GM18870 (cell line): ENCODE results near the gene TAGLN.
"Not testable (repeated sequence)": the region's sequence is repeated elsewhere in the genome, so short reads cannot be mapped to it uniquely, and the experiment has no call there.

Experiments used
- ATAC-seq: cut with Tn5 transposase; IDR thresholded peaks from one replicate; pipeline ENCODE4 v1.9.1; 2021; ENCODE audit warnings: moderate library complexity; ENCODE audit not compliant: unreplicated experiment

Gene TAGLN

DNA sequence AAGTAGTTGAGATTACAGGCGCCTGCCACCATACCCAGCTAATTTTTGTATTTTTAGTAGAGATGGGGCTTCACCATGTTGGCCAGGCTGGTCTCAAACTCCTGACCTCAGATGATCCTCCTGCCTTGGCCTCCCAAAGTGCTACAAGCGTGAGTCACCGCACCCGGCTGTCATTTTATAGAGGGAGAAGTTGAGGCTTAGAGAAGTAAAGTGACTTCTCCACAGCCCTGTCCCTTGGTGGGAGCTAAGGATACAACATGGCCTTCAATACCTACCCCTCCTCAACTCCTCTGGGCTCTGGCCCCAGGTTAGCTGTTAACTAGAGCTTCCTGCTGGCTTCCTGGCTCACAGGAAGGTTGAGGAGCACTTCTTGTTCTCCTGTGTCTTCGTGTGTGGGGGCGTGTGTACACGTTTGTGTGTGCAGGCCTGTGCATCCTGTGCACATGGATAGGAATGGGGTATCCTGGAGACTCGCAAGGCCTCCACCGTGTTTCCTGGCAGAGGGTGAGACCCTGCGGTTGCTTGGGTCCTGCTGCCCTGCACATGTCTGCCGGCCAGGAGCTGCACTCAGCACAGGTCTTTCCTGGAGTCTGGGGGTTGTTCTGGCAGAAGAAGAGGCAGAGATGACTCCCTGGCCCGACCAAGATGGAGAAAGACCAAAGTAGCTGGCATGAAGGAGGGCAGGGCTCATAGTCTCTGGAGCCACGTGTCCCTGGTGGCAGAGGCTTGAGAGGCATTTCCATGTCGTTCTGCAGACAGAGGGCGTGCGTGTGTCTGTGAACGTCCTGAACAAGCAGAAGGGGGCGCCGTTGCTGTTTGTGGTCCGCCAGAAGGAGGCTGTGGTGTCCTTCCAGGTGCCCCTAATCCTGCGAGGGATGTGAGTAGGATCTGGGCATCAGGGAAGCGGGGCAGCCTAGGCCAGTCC lies 18.2 kb upstream of the TAGLN start:
- no peak for ATAC-seq

DNA sequence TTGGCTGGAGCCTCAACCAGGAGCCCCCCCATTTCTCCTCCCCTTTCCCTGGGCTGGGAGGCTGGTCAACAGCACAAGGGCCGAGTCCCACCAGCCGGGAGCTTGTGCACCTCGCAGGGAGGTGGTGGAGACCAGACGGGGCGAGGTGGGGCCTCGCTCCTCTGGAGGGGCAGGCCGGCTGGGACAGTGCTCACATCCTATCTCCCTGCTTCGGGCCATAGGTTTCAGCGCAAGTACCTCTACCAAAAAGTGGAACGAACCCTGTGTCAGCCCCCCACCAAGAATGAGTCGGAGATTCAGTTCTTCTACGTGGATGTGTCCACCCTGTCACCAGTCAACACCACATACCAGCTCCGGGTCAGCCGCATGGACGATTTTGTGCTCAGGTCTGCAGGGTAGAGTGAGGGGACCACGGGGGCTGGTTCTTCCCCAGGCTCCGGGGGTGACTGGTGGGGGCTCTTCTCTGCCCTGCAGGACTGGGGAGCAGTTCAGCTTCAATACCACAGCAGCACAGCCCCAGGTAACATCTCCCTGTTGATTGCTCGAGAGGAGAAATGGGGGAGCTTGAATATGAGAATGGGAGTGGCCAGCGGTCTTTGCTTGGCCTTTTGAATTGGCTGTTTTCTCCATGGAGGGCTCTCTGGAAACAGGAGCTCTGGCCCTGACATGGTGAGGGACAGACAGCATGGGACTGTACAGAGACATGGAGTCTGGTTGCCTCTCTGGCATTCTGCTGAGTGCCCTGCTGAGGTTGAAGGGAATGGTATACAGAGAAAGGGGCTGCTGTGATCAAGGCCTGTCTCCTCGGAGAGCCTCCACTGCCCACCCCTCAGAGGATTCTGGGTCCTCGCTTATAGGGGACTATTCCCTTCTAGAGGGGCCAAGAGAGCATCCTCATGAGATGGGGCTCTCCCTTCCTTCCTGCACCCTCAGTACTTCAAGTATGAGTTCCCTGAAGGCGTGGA lies 17.3 kb upstream of the TAGLN start:
- no peak for ATAC-seq

- ATAC-seq, result no peak
Measured at GRCh38 chr11:117182551-117182935, 16.6 kb upstream of the TAGLN start.

GRCh38 chr11:117183178-117183577 lies 16.0 kb upstream of the TAGLN start:
- not testable (repeated sequence) for ATAC-seq

- ATAC-seq, result no peak
Measured at GRCh38 chr11:117183724-117184349, 15.3 kb upstream of the TAGLN start.

DNA sequence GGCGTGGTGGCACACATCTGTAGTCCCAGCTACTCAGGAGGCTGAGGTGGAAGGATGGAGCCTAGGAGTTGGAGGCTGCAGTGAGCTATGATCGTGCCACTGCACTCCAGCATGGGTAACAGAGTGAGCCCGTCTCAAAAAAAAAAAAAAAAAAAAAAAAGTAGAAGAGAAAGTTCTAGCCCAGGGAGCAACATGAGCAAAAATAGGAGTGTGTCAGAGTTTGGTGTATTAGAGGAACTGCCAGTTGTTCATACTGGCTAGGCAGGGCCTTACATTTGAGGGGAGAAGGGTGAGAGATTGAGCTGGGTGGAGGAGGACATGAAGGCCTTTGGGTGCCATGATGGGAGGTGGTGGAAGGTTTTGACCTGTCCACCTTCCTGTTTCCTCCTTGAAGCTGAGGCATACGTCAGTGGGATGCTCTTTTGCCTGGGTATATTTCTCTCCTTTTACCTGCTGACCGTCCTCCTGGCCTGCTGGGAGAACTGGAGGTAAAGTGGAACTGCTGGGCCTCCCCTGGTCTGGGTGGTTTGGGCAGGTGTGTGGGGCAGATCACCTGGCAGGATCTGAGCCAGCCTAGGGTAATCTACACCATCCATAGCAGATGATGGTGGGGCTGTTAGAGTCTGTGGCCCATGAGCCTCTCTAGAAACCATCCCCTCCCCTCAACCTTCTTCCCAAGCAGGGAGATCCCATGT lies 13.3 kb upstream of the TAGLN start:
- no peak for ATAC-seq

DNA sequence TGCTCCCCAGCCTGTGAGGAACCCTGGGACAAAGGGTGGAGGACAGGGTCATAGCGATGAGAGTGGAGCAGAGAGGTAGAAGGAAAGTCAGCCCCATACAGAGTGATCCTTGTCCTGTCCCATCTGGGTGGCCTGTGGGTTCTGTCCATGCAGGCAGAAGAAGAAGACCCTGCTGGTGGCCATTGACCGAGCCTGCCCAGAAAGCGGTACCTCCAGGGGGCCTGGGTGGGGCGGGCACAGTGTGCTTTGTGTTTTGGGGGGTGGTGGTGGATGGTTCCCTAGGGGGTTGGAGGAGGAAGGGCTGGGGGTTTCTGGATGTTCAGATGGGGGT lies 12.8 kb upstream of the TAGLN start:
- ATAC-seq, result no peak

DNA sequence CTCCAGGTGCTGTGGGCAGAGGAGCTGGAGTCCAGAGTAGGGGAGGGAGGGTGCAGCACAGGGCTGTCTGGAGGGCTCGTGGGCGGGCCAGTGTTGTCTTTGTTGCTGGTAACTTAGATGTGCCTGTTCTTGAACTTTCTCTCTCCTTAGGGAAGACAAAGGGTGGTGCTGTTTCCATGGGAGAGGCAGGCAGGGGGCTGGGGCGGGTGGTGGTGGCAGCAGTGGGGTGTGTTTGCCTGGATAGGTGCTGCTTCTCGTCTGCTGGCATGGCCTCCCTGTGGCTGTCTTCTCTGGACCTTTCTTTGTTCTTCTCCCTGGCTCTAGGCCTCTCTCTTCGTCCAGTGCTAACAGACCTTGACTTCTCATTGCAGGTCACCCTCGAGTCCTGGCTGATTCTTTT lies 12.2 kb upstream of the TAGLN start:
- ATAC-seq, result no peak

- ATAC-seq, result no peak
Measured at GRCh38 chr11:117187428-117187798, 11.8 kb upstream of the TAGLN start.

- ATAC-seq, result no peak
Measured at GRCh38 chr11:117187799-117188481, 11.2 kb upstream of the TAGLN start.

DNA sequence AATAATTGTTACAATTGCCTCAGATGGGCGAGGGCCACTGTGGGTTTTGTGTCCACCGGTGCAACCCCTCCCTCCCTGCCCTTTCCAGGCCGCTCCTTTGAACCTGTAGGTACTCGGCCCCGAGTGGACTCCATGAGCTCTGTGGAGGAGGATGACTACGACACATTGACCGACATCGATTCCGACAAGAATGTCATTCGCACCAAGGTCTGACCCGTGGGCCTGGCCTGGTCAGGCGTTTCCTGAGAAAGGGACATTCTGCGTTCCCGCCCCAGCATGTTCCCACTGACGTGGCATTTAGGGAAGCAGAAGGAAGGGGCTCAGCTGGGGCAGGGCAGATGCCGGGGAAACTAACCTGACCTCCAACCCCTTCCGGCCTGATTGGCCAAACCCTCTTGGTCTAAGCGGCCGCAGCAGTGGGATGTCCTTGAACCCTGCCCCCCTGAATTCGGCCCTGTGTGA lies 10.5 kb upstream of the TAGLN start:
- ATAC-seq, result no peak

DNA sequence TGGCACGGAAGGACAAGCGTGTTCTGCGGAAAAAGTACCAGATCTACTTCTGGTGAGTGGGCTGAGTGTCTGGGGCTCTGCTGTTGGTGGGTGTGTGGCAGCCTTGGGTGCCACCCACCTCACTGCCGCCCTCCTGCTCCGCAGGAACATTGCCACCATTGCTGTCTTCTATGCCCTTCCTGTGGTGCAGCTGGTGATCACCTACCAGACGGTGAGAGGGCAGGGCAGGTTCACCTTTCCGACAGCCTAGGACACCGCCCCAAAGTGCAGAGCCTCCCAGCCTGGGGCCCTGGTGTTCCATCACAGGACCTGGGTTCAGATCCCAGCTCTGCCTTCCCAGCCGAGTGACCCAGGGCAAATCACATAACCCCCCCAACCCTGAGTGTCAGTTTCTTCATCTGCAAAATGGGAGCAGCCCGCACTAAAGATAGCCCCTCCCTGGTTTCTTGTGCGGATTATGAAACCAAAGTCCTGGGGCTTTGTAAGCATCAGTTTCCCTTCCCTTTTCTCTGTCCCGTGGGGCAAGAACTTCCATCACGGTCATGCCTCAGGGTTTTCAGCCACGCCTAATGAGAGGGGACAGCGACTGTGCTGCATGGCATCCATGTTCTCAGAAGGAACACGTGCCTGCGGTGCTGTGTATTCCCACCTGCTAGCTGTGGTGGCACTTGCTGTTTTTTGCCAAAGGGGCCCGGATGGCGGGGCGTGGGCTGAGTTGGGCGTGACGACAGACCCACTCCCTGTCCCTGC lies 9.8 kb upstream of the TAGLN start:
- ATAC-seq, result no peak

DNA sequence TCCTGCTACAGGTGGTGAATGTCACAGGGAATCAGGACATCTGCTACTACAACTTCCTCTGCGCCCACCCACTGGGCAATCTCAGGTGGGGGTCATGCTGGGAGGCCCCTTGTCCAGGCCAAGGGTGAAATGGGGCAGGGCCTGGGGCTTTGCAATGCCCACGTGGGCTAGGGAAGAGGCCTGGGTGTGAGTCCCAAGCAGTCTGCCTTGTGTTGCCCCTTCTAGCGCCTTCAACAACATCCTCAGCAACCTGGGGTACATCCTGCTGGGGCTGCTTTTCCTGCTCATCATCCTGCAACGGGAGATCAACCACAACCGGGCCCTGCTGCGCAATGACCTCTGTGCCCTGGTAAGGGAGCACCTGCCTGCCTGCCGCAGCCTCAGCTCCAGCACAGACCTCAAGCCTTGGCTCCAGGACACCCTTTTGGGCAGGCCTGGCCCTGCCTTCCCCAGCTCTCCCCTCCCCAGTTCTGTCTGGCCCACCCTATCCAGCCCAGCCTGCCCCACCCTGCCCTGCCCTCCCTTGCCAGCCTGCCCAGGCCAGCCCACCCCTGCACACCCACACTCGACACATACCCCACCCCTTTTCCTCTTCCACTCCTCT lies 9.1 kb upstream of the TAGLN start:
- ATAC-seq, result no peak

DNA sequence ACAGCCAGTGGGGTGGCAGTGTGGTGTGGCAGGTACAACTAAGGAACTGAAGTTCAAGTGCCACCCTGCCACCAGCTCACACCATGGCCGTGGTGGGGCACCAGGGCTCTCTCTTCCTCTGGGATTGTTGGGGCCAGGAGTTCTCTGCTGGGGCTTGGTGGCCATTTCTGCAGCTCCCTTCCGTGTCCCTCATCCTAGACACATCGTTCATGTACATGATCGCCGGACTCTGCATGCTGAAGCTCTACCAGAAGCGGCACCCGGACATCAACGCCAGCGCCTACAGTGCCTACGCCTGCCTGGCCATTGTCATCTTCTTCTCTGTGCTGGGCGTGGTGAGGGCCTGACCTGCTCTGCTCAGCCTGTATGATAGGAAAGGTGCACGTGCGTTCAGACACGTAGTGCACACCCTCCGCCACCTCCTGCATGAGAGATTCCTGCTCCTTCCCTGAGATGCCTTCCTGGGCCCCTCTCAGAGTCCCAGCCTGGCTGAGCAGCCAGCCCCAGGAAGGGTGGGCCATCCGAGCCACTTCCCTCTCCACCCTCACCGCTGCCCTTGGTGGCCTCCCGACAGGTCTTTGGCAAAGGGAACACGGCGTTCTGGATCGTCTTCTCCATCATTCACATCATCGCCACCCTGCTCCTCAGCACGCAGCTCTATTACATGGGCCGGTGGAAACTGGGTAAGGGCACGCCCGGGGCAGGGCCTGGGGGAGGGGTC lies 7.3 kb upstream of the TAGLN start:
- ATAC-seq, result no peak

GRCh38 chr11:117192401-117192875 lies 6.7 kb upstream of the TAGLN start:
- no peak for ATAC-seq

- no peak for ATAC-seq
Measured at GRCh38 chr11:117193130-117194020, 5.8 kb upstream of the TAGLN start.

GRCh38 chr11:117194267-117194666 lies 4.9 kb upstream of the TAGLN start:
- ATAC-seq, result no peak
